ENCODE data around the gene JAG2. TPM values are rescaled to one million over a fixed set of nuclear protein-coding genes. Genes with fewer than 3 reads are reported as not detected.

JAG2 gene
- total RNA-seq, 1 donor from 2014 or later: 72.5 TPM

Other genes starting within 250 kb of the JAG2 start
- under 0.01 and 0.05 TPM in 2 replicates for gene PLD4, start 243.9 kb downstream of the JAG2 start, total RNA-seq
- 24.5 and 40.5 TPM in 2 replicates for gene AHNAK2, start 190.4 kb downstream of the JAG2 start, total RNA-seq
- 3.7 and 4.6 TPM in 2 replicates for gene CLBA1, start 183.0 kb downstream of the JAG2 start, total RNA-seq
- gene CDCA4, start 147.7 kb downstream of the JAG2 start, total RNA-seq: 29.8 and 41.1 TPM in 2 replicates
- gene GPR132, start 103.3 kb downstream of the JAG2 start, total RNA-seq: 0.09 and 0.85 TPM in 2 replicates
- 38.7 and 77.4 TPM in 2 replicates for gene NUDT14, start 12.5 kb upstream of the JAG2 start, total RNA-seq
- gene BTBD6, start 79.8 kb upstream of the JAG2 start, total RNA-seq: 68.1 and 81.5 TPM in 2 replicates
- gene BRF1, start 132.2 kb upstream of the JAG2 start, total RNA-seq: 56.5 and 71.5 TPM in 2 replicates
- 63.6 and 74.0 TPM in 2 replicates for gene PACS2, start 146.0 kb upstream of the JAG2 start, total RNA-seq
- 0.05 and 0.17 TPM in 2 replicates for gene TEX22, start 229.8 kb upstream of the JAG2 start, total RNA-seq